Activated CD4-positive, alpha-beta T cell treated with anti-CD3 and anti-CD28 coated beads, Interleukin-10, Interleukin-2, amounts not matched to agents 100 ng/mL and 50 ng/mL, durations not matched to agents 16 hours and 8 hours (primary cell): ENCODE measurements around the gene STAG3.
A peak's percentile ranks its signal among the peaks of the same experiment; 100 is the strongest.
"Not testable (repeated sequence)": the region's sequence is repeated elsewhere in the genome, so short reads cannot be mapped to it uniquely, and the experiment has no call there.

Experiments used
- DNase-seq: peaks from one replicate; pipeline ENCODE4 v3.0.0-alpha.2; 2020

STAG3 gene

GRCh38 chr7:100212631-100213286 is 35.0 kb downstream of the STAG3 start:
- no peak for DNase-seq

- no peak for DNase-seq
These were observed 36.0 kb downstream of the STAG3 start for GRCh38 chr7:100213672-100214071.

- DNase-seq: not testable (repeated sequence)
These were observed 36.6 kb downstream of the STAG3 start for GRCh38 chr7:100214356-100214755.

- no peak for DNase-seq
These were observed 38.2 kb downstream of the STAG3 start for GRCh38 chr7:100215895-100216294.

GRCh38 chr7:100217934-100218333 is 40.2 kb downstream of the STAG3 start:
- DNase-seq: peak; percentile 91

GRCh38 chr7:100219271-100219737 is 41.6 kb downstream of the STAG3 start:
- DNase-seq: peak; percentile 47

- DNase-seq: peak; percentile 58
These were observed 42.3 kb downstream of the STAG3 start, which contains the start of gene PVRIG for GRCh38 chr7:100219801-100220585. Gene PVRIG (plus strand): TSS chr7:100219949. CDS start chr7:100219971, 22 bp downstream.

- no peak for DNase-seq
These were observed 43.0 kb downstream of the STAG3 start for GRCh38 chr7:100220586-100221230.

- DNase-seq: peak; percentile 91
These were observed 43.6 kb downstream of the STAG3 start for GRCh38 chr7:100221231-100221718.

GRCh38 chr7:100221767-100222444 is 44.2 kb downstream of the STAG3 start:
- no peak for DNase-seq

GRCh38 chr7:100222445-100223132 is 44.9 kb downstream of the STAG3 start:
- DNase-seq: no peak

GRCh38 chr7:100223376-100223927 is 45.7 kb downstream of the STAG3 start:
- not testable (repeated sequence) for DNase-seq

- DNase-seq: not testable (repeated sequence)
These were observed 47.2 kb downstream of the STAG3 start for GRCh38 chr7:100224891-100225290.

- DNase-seq: not testable (repeated sequence)
These were observed 57.1 kb downstream of the STAG3 start for GRCh38 chr7:100234660-100235317.

GRCh38 chr7:100239975-100240374 is 62.3 kb downstream of the STAG3 start:
- not testable (repeated sequence) for DNase-seq

- peak; percentile 87 for DNase-seq
These were observed 65.7 kb downstream of the STAG3 start for GRCh38 chr7:100243385-100243784.

GRCh38 chr7:100244988-100245605 is 67.4 kb downstream of the STAG3 start:
- not testable (repeated sequence) for DNase-seq

GRCh38 chr7:100246121-100246864 is 68.6 kb downstream of the STAG3 start:
- DNase-seq: not testable (repeated sequence)

- not testable (repeated sequence) for DNase-seq
These were observed 69.1 kb downstream of the STAG3 start for GRCh38 chr7:100246865-100247137.

- no peak for DNase-seq
These were observed 69.5 kb downstream of the STAG3 start for GRCh38 chr7:100247152-100247757.
